Peyer's patch (tissue), 4 donors: Measurements from ENCODE around the gene PIGK. TPM values are rescaled to one million over a fixed set of nuclear protein-coding genes. Genes with fewer than 3 reads are reported as not detected.
A peak's percentile ranks its signal among the peaks of the same experiment; 100 is the strongest.

Experiments
- DNase-seq, 3 donors: peaks; one replicate each; pipeline ENCODE4 v3.0.0-alpha.2; 2017 to 2019
- H3K27ac ChIP-seq, 4 donors: fragments of 200-600 bp; sonication (generic); one replicate each; pipeline ENCODE4 v1.5.1; 2016 to 2019
- H3K27me3 ChIP-seq, 2 donors: fragments of 200-600 bp; sonication (generic); one replicate each; pipeline ENCODE4 v1.5.1; 2019
- H3K36me3 ChIP-seq, 3 donors: fragments of 200-600 bp; sonication (generic); one replicate each; pipeline ENCODE4 v1.5.1; 2016 to 2019
- H3K4me1 ChIP-seq, 4 donors: fragments of 200-600 bp; sonication (generic); one replicate each; pipeline ENCODE4 v1.5.1; 2016 to 2019
- H3K4me3 ChIP-seq, 4 donors: fragments of 200-600 bp; sonication (generic); 1 replicate in 3 of 4; 2 replicates in 1 of 4; pipeline ENCODE4 v1.5.1; 2016 to 2019; ENCODE audit warnings: mild to moderate bottlenecking in 1 of 4
- H3K9me3 ChIP-seq, 4 donors: fragments of 200-600 bp; sonication (generic); one replicate each; pipeline ENCODE4 v1.5.1; 2016 to 2019; ENCODE audit warnings: mild to moderate bottlenecking in 1 of 4
- CTCF ChIP-seq, 6 experiments: fragments of 450-650 bp in 4 of 6; fragments of 200-600 bp in 2 of 6; sonication (generic) in 1 of 6; IDR thresholded peaks; one replicate each; pipeline ENCODE4 v1.5.1; 2017 to 2019; ENCODE audit warnings: antibody characterized with exemption in 6 of 6, mild to moderate bottlenecking in 3 of 6, moderate library complexity in 1 of 6
- POLR2A ChIP-seq, 2 donors: fragments of 450-650 bp; IDR thresholded peaks; one replicate each; pipeline ENCODE4 v1.5.1; 2017; ENCODE audit warnings: antibody characterized with exemption in 2 of 2, mild to moderate bottlenecking in 2 of 2, moderate library complexity in 2 of 2
- total RNA-seq, 4 donors: library from RNA; depleted of rRNA; stranded (reverse); fragments of >200 nt; gene quantifications; one replicate each; pipeline ENCODE4 v1.1.0, GENCODE V29; 2016

PIGK gene
- 1 to 10 TPM; 4.1 to 8.8 (median 6.4) TPM for total RNA-seq

- no peak for TF ChIP-seq CTCF (IDR thresholded peaks at IDR 0.05)
- no peak for TF ChIP-seq POLR2A (IDR thresholded peaks at IDR 0.05)
- Histone ChIP-seq H3K27me3 (no peaks in the 10 kb centered on the region), H3K4me1 (peaks cover 0 to 7% (median 0%) of the 10 kb centered on the region in 4 donors), H3K36me3 (no peaks in the 10 kb centered on the region), H3K9me3 (no peaks in the 10 kb centered on the region), H3K4me3 (peak within 1 kb of the TSS; percentile 67 to 95 (median 85)), H3K27ac (peak within 1 kb of the TSS; percentile 79 to 84 (median 83))
- DNase-seq: peak; percentile 80 to 95 (median 91)
These were observed at the start of gene PIGK for GRCh38 chr1:77219166-77219887. PIGK (minus strand) TSS chr1:77219430; CDS start chr1:77219402, 28 bp downstream.

DNA sequence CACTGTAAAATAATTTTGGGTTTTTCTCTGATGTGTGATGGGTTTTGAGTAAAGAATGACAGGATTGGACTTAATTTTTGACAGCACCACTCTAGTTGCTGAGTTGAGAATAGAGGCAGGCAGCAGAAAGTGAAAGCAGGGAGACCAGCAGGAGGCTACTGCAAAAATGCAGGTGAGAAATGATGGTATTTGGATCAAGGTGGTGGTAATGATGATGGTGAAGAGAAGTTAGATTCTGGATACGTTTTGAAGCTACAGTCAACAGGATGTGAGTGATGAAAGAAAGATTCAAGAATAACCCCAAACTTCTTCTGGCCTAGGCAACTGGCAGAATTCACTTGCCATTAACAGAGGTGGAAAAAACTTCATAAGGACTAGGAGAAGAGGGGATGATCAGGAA lies 47.8 kb upstream of the PIGK start:
- Histone ChIP-seq H3K9me3 (no peaks in the 10 kb centered on the region), H3K36me3 (no peaks in the 10 kb centered on the region), H3K4me3 (no peak overlapping the region), H3K27me3 (no peaks in the 10 kb centered on the region), H3K27ac (no peak overlapping the region), H3K4me1 (no peaks in the 10 kb centered on the region)
- TF ChIP-seq CTCF (IDR thresholded peaks at IDR 0.05) (no peak), POLR2A (IDR thresholded peaks at IDR 0.05) (no peak)
- DNase-seq: no peak

DNA sequence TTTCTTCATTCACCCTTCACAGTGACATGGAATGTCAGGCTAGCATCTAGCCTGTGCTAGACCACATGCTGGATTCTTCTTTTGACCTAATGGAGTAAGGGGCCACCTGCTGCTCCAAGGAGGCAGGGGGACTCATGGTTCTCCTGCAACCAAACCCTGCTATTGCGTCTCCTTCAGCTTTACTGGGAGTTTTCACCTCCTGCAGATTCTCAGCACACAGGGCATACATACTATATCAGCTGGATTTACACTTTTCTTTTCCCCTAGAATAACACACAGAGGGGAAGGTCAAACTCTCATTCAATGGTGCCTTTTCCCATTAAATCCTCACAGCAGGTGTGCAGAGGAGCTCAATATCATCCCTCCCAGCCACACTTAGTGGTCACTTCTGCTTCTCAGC lies 46.0 kb upstream of the PIGK start:
- Histone ChIP-seq H3K27me3 (no peaks in the 10 kb centered on the region), H3K27ac (no peak overlapping the region), H3K9me3 (no peaks in the 10 kb centered on the region), H3K4me1 (no peaks in the 10 kb centered on the region), H3K4me3 (no peak overlapping the region), H3K36me3 (no peaks in the 10 kb centered on the region)
- no peak for DNase-seq
- TF ChIP-seq POLR2A (IDR thresholded peaks at IDR 0.05) (no peak), CTCF (IDR thresholded peaks at IDR 0.05) (no peak)

DNA sequence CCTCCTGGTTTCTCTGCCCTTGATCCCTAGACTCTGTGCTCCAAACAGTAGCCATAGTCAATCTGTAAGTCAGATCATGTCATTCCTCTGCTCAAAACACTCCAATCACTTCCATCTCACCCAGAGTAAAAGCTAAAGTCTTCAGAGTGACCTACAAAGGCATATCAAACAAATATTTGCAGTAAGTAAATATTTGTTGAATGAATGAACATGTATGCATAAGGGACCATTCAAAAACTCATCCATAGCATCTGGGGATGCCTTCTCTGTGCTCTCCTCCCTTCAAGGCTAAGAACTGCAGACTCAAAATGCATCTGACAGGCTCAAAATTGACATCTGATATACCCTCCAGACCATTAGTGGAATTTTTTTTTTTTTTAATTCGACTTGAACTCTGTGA lies 44.5 kb upstream of the PIGK start:
- H3K9me3 ChIP-seq: no peaks in the 10 kb centered on the region
- no peak for DNase-seq
- H3K27ac ChIP-seq: no peak overlapping the region
- H3K4me1 ChIP-seq: no peaks in the 10 kb centered on the region
- H3K4me3 ChIP-seq: no peak overlapping the region
- TF ChIP-seq POLR2A (IDR thresholded peaks at IDR 0.05) (no peak), CTCF (IDR thresholded peaks at IDR 0.05) (no peak)
- H3K36me3 ChIP-seq: no peaks in the 10 kb centered on the region
- no peaks in the 10 kb centered on the region for H3K27me3 ChIP-seq

GRCh38 chr1:77253211-77253610 lies 34.0 kb upstream of the PIGK start:
- Histone ChIP-seq H3K9me3 (peaks cover 0 to 5% (median 0%) of the 10 kb centered on the region in 4 donors), H3K27ac (no peak overlapping the region), H3K4me3 (no peak overlapping the region), H3K36me3 (no peaks in the 10 kb centered on the region), H3K4me1 (no peaks in the 10 kb centered on the region), H3K27me3 (no peaks in the 10 kb centered on the region)
- DNase-seq: no peak
- no peak for TF ChIP-seq CTCF (IDR thresholded peaks at IDR 0.05)
- no peak for TF ChIP-seq POLR2A (IDR thresholded peaks at IDR 0.05)
